Measurements from ENCODE around the gene RPGRIP1.

The RPGRIP1 gene

DNA sequence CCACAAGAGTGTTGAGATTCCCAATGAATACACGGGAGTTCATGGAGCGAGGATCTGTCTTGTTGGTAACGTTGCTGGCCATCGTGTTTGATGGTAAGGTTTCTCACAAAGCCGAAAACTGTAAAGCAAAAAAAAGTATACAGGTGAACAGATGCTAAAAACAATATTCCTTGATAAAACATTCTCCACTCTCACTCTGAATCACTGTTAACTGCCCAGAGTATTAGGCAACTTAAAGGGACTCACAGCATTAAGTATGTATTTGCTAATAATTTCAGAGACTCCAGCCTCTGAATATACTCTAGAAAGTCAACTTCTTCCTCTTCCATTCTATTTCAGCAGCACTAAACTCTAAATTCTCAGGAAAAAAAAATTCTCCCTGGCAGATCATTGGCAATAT, 45.8 kb upstream of the RPGRIP1 start:
- H3K4me2 ChIP-seq (ENCODE audit: low read depth, low read length): no peak overlapping the region
- DNase-seq: no peak
- no peak overlapping the region for H3K27ac ChIP-seq (ENCODE audit: low read length)
- H3K9ac ChIP-seq (ENCODE audit: low read length): no peak overlapping the region
- no peaks in the 10 kb centered on the region for H3K9me2 ChIP-seq (replicated peaks; ENCODE audit: insufficient read depth, low read length)
- H2AFZ ChIP-seq (ENCODE audit: low read length): no peak overlapping the region
- no peak for TF ChIP-seq EZH2phosphoT487 (IDR thresholded peaks at IDR 0.05; ENCODE audit: low read length)
- TF ChIP-seq EZH2 (optimal IDR thresholded peaks at IDR 0.05; ENCODE audit: low read depth, low read length): no peak
- TF ChIP-seq, protein P1, sequence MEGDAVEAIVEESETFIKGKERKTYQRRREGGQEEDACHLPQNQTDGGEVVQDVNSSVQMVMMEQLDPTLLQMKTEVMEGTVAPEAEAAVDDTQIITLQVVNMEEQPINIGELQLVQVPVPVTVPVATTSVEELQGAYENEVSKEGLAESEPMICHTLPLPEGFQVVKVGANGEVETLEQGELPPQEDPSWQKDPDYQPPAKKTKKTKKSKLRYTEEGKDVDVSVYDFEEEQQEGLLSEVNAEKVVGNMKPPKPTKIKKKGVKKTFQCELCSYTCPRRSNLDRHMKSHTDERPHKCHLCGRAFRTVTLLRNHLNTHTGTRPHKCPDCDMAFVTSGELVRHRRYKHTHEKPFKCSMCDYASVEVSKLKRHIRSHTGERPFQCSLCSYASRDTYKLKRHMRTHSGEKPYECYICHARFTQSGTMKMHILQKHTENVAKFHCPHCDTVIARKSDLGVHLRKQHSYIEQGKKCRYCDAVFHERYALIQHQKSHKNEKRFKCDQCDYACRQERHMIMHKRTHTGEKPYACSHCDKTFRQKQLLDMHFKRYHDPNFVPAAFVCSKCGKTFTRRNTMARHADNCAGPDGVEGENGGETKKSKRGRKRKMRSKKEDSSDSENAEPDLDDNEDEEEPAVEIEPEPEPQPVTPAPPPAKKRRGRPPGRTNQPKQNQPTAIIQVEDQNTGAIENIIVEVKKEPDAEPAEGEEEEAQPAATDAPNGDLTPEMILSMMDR (IDR thresholded peaks at IDR 0.05; ENCODE audit: low read length): no peak
- peaks cover 73% of the 10 kb centered on the region for H4K20me1 ChIP-seq (ENCODE audit: insufficient read depth, low read length)
- peaks cover 11% of the 10 kb centered on the region; the same call in 1 of the 2 replicates for H3F3A ChIP-seq (ENCODE audit: insufficient read depth, low read length)
- no peaks in the 10 kb centered on the region for H3K9me3 ChIP-seq (replicated peaks; ENCODE audit: insufficient read depth, low read length)
- peaks cover 7% of the 10 kb centered on the region for H3K36me3 ChIP-seq (replicated peaks; ENCODE audit: insufficient read depth, low read length)
- no peaks in the 10 kb centered on the region for H3K4me1 ChIP-seq (ENCODE audit: low read length)
- H3K4me3 ChIP-seq (ENCODE audit: low read length): no peak overlapping the region
- no peaks in the 10 kb centered on the region for H3K27me3 ChIP-seq (replicated peaks; ENCODE audit: insufficient read depth, low read length)
- H3K79me2 ChIP-seq (ENCODE audit: low read length): peaks cover 100% of the 10 kb centered on the region

DNA sequence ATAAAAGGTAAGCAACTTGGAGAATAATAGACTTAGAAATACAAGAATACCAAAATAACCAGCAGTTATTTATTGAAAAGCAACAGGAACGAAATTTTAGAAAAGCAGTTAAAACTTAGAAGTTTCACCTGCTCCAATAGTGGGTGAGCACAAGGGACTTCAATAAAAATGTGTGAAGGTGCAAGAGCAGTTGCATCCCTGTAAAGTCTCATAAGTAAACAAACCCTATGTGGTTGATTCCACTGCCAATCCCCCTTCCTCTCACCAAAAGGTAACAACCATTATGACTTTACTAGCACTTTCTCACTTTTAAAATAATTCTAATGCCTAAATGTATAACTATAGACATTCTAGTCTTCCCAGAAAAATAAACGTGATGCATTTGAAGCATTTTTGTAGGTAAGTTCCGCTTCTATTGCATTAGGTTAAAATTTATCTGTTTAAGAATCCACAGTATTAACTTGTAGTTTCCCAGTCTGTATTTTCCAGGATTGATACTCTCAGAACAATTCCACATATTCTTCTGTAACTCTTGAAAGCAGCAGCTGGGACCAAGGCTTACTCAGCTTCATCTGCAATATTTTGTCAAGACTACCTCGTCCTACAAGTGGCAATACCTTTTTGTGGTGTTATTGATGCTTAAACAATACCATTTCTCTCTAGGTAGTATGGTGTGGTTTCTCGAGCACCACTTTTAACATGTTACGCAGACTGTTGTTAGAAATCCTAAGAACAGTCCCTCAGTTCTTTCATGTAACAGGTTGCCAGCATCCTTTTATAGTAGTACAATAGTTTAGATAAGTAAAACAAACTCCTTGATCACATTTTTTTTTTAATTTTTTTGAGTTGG, 42.7 kb upstream of the RPGRIP1 start:
- Histone ChIP-seq H3K9me3 (replicated peaks; ENCODE audit: insufficient read depth, low read length) (no peaks in the 10 kb centered on the region), H3K27ac (ENCODE audit: low read length) (no peak overlapping the region), H2AFZ (ENCODE audit: low read length) (no peak overlapping the region), H3K9ac (ENCODE audit: low read length) (no peak overlapping the region), H3K4me1 (ENCODE audit: low read length) (no peaks in the 10 kb centered on the region), H3K4me2 (ENCODE audit: low read depth, low read length) (no peak overlapping the region), H3K4me3 (ENCODE audit: low read length) (no peak overlapping the region), H3K27me3 (replicated peaks; ENCODE audit: insufficient read depth, low read length) (no peaks in the 10 kb centered on the region), H3K9me2 (replicated peaks; ENCODE audit: insufficient read depth, low read length) (no peaks in the 10 kb centered on the region), H3K79me2 (ENCODE audit: low read length) (peaks cover 100% of the 10 kb centered on the region), H4K20me1 (ENCODE audit: insufficient read depth, low read length) (peaks cover 84% of the 10 kb centered on the region), H3K36me3 (replicated peaks; ENCODE audit: insufficient read depth, low read length) (no peaks in the 10 kb centered on the region; the same call in 1 of the 2 replicates), H3F3A (ENCODE audit: insufficient read depth, low read length) (0 out of 2 replicates have a peak, but pooled peaks cover 4% of the 10 kb centered on the region)
- DNase-seq: no peak
- TF ChIP-seq EZH2phosphoT487 (IDR thresholded peaks at IDR 0.05; ENCODE audit: low read length): no peak
- TF ChIP-seq, protein P1 (IDR thresholded peaks at IDR 0.05; ENCODE audit: low read length): no peak

DNA sequence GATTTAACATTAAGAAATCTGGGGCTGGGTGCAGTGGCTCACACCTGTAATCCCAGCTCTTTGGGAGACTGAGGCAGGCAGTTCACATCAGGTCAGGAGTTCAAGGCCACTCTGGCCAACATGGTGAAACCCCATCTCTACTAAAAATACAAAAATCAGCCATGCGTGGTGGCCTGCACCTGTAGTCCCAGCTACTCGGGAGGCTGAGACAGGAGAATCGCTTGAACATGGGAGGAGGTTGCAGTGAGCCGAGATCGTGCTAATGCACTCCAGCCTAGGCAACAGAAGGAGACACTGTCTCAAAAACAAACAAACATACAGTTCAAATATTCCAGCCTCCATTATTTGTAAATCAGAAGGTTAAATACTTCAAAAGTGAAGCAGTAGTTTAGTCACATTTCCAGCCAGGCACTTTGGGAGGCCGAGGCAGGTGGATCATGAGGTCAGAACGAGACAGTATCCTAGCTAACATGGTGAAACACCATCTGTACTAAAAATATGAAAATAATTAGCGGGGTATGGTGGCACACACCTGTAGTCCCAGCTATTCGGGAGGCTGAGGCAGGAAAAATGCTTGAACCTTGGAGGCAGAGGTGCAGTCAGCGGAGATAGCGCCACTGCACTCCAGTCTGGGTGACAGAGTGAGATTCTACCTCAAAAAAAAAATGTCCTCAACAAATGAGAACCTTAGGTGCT, 40.9 kb upstream of the RPGRIP1 start:
- Histone ChIP-seq H4K20me1 (ENCODE audit: insufficient read depth, low read length) (peaks cover 85% of the 10 kb centered on the region), H3K4me1 (ENCODE audit: low read length) (no peaks in the 10 kb centered on the region)

More for the DNA sequence above, 40.9 kb upstream of the RPGRIP1 start:
- Histone ChIP-seq H3K9ac (ENCODE audit: low read length) (no peak overlapping the region), H3K36me3 (replicated peaks; ENCODE audit: insufficient read depth, low read length) (no peaks in the 10 kb centered on the region; the same call in 1 of the 2 replicates), H3F3A (ENCODE audit: insufficient read depth, low read length) (0 out of 2 replicates have a peak, but pooled peaks cover 4% of the 10 kb centered on the region), H2AFZ (ENCODE audit: low read length) (no peak overlapping the region), H3K9me2 (replicated peaks; ENCODE audit: insufficient read depth, low read length) (no peaks in the 10 kb centered on the region), H3K4me3 (ENCODE audit: low read length) (no peak overlapping the region), H3K4me2 (ENCODE audit: low read depth, low read length) (no peak overlapping the region), H3K27ac (ENCODE audit: low read length) (no peak overlapping the region), H3K79me2 (ENCODE audit: low read length) (peaks cover 99% of the 10 kb centered on the region), H3K9me3 (replicated peaks; ENCODE audit: insufficient read depth, low read length) (no peaks in the 10 kb centered on the region), H3K27me3 (replicated peaks; ENCODE audit: insufficient read depth, low read length) (no peaks in the 10 kb centered on the region)
- DNase-seq: no peak
- TF ChIP-seq EZH2 (optimal IDR thresholded peaks at IDR 0.05; ENCODE audit: low read depth, low read length) (no peak), EZH2phosphoT487 (IDR thresholded peaks at IDR 0.05; ENCODE audit: low read length) (no peak)
- TF ChIP-seq, protein P1 (IDR thresholded peaks at IDR 0.05; ENCODE audit: low read length): no peak

All from MM.1S (cell line).